Natural killer cell treated with Interleukin-12 subunit alpha and Interleukin-12 subunit beta and Interleukin-15 and Interleukin-18, amount 100 ng/mL, for 72 hours (primary cell): ENCODE measurements around the gene SCGB2B2. TPM values are rescaled to one million over a fixed set of nuclear protein-coding genes. Genes with fewer than 3 reads are reported as not detected.
"Not testable (repeated sequence)": the region's sequence is repeated elsewhere in the genome, so short reads cannot be mapped to it uniquely, and the experiment has no call there.

Experiments
- ATAC-seq, 2 donors: fragments of 150-1000 bp; cut with Tn5 transposase in 1 of 2; sonication (Bioruptor Pico), chemical (Tn5 transposase) in 1 of 2; 2 replicates each; pipeline ENCODE4 v1.10.0; 2021
- DNase-seq: peaks from one replicate; pipeline ENCODE4 v3.0.0; 2022; ENCODE audit warnings: low spot score
- H3K27ac Mint-ChIP-seq, 2 donors: 1 replicate in 1 of 2; 2 replicates in 1 of 2; pipeline ENCODE4 v1.8.0; 2022; ENCODE audit warnings: mixed read lengths in 2 of 2, mild to moderate bottlenecking in 1 of 2, moderate library complexity in 1 of 2
- H3K27me3 Mint-ChIP-seq, 2 donors: 1 replicate in 1 of 2; 2 replicates in 1 of 2; pipeline ENCODE4 v1.8.0; 2022; ENCODE audit warnings: mixed read lengths in 2 of 2
- H3K36me3 Mint-ChIP-seq: one replicate; pipeline ENCODE4 v1.8.0; 2022; ENCODE audit warnings: mixed read lengths
- H3K4me1 Mint-ChIP-seq, 2 donors: 1 replicate in 1 of 2; 2 replicates in 1 of 2; pipeline ENCODE4 v1.8.0; 2022; ENCODE audit warnings: low read depth in 2 of 2, mixed read lengths in 2 of 2, mild to moderate bottlenecking in 1 of 2
- H3K4me3 Mint-ChIP-seq: one replicate; pipeline ENCODE4 v1.8.0; 2022; ENCODE audit warnings: mixed read lengths
- H3K9me3 Mint-ChIP-seq: 2 replicates; pipeline ENCODE4 v1.8.0; 2022; ENCODE audit warnings: mixed read lengths
- total RNA-seq, 2 donors: library from RNA; stranded (reverse); gene quantifications; one replicate each; pipeline ENCODE4 v1.2.3, GENCODE V29; 2022

SCGB2B2 gene
- total RNA-seq, 2 donors from 2014 or later = 0.57 to 0.81 TPM

- H3K4me1 Mint-ChIP-seq = peaks cover 9 to 27% of the 10 kb centered on the region in 2 donors
- H3K27me3 Mint-ChIP-seq = no peaks in the 10 kb centered on the region
- H3K4me3 Mint-ChIP-seq = no peak overlapping the region
- no peaks in the 10 kb centered on the region for H3K36me3 Mint-ChIP-seq
- no peaks in the 10 kb centered on the region for H3K9me3 Mint-ChIP-seq
- peak overlapping the region in 1 of 2 donors; percentile 92 for H3K27ac Mint-ChIP-seq
- DNase-seq (no peak), ATAC-seq (no peak)
Observed at GRCh38 chr19:34666200-34666957, 10.6 kb downstream of the SCGB2B2 start.

- not testable (repeated sequence) for DNase-seq, H3K27me3 Mint-ChIP-seq, H3K36me3 Mint-ChIP-seq, H3K4me3 Mint-ChIP-seq, H3K27ac Mint-ChIP-seq, ATAC-seq, H3K9me3 Mint-ChIP-seq
- peaks cover 9 to 27% of the 10 kb centered on the region in 2 donors for H3K4me1 Mint-ChIP-seq
Observed at GRCh38 chr19:34665275-34665674, 11.7 kb downstream of the SCGB2B2 start.

- Mint-ChIP-seq H3K36me3 (no peaks in the 10 kb centered on the region), H3K4me1 (peaks cover 9 to 27% of the 10 kb centered on the region in 2 donors), H3K4me3 (no peak overlapping the region), H3K27ac (no peak overlapping the region), H3K27me3 (no peaks in the 10 kb centered on the region), H3K9me3 (no peaks in the 10 kb centered on the region)
- no peak for ATAC-seq
- no peak for DNase-seq
Observed at GRCh38 chr19:34664870-34665269, 12.1 kb downstream of the SCGB2B2 start.

- ATAC-seq = peak; percentile 14 to 33
- Mint-ChIP-seq H3K36me3 (no peaks in the 10 kb centered on the region), H3K27ac (no peak overlapping the region), H3K27me3 (peaks cover 3 to 6% of the 10 kb centered on the region in 2 donors), H3K4me3 (no peak overlapping the region), H3K4me1 (peaks cover 9 to 27% of the 10 kb centered on the region in 2 donors), H3K9me3 (no peaks in the 10 kb centered on the region)
- no peak for DNase-seq
Observed at GRCh38 chr19:34664168-34664567, 12.8 kb downstream of the SCGB2B2 start.

- no peak overlapping the region for H3K4me3 Mint-ChIP-seq
- peak in 1 of 2 donors; percentile 67 for ATAC-seq
- no peak overlapping the region for H3K27ac Mint-ChIP-seq
- DNase-seq = no peak
- peaks cover 8 to 14% of the 10 kb centered on the region in 2 donors for H3K27me3 Mint-ChIP-seq
- H3K36me3 Mint-ChIP-seq = no peaks in the 10 kb centered on the region
- no peaks in the 10 kb centered on the region for H3K9me3 Mint-ChIP-seq
- peaks cover 9 to 27% of the 10 kb centered on the region in 2 donors for H3K4me1 Mint-ChIP-seq
Observed at GRCh38 chr19:34662919-34663318, 14.0 kb downstream of the SCGB2B2 start.

GRCh38 chr19:34661357-34661756, 15.6 kb downstream of the SCGB2B2 start:
- H3K9me3 Mint-ChIP-seq = no peaks in the 10 kb centered on the region
- peaks cover 9 to 15% of the 10 kb centered on the region in 2 donors for H3K4me1 Mint-ChIP-seq
- peaks cover 15 to 26% of the 10 kb centered on the region in 2 donors for H3K27me3 Mint-ChIP-seq
- DNase-seq = no peak
- no peak overlapping the region for H3K27ac Mint-ChIP-seq
- no peak overlapping the region for H3K4me3 Mint-ChIP-seq
- H3K36me3 Mint-ChIP-seq = no peaks in the 10 kb centered on the region
- no peak for ATAC-seq

- no peaks in the 10 kb centered on the region for H3K4me1 Mint-ChIP-seq
- ATAC-seq (no peak), DNase-seq (no peak)
- H3K4me3 Mint-ChIP-seq = no peak overlapping the region
- peaks cover 9% of the 10 kb centered on the region for H3K36me3 Mint-ChIP-seq
- H3K27me3 Mint-ChIP-seq = peaks cover 45 to 63% of the 10 kb centered on the region in 2 donors
- no peak overlapping the region for H3K27ac Mint-ChIP-seq
- H3K9me3 Mint-ChIP-seq = peaks cover 5% of the 10 kb centered on the region
Observed at GRCh38 chr19:34655651-34656050, 21.3 kb downstream of the SCGB2B2 start.

- Mint-ChIP-seq H3K4me1 (no peaks in the 10 kb centered on the region), H3K9me3 (peaks cover 5% of the 10 kb centered on the region), H3K4me3 (no peak overlapping the region), H3K36me3 (peaks cover 9% of the 10 kb centered on the region), H3K27ac (no peak overlapping the region), H3K27me3 (peaks cover 48 to 64% of the 10 kb centered on the region in 2 donors)
- no peak for ATAC-seq
- DNase-seq = no peak
Observed at GRCh38 chr19:34654796-34655195, 22.2 kb downstream of the SCGB2B2 start.

GRCh38 chr19:34651747-34652146, 25.2 kb downstream of the SCGB2B2 start:
- DNase-seq (no peak), ATAC-seq (no peak)
- H3K27ac Mint-ChIP-seq = no peak overlapping the region
- H3K27me3 Mint-ChIP-seq = peaks cover 33 to 39% of the 10 kb centered on the region in 2 donors
- no peaks in the 10 kb centered on the region for H3K4me1 Mint-ChIP-seq
- no peak overlapping the region for H3K4me3 Mint-ChIP-seq
- peaks cover 5% of the 10 kb centered on the region for H3K9me3 Mint-ChIP-seq
- H3K36me3 Mint-ChIP-seq = peaks cover 9% of the 10 kb centered on the region

- Mint-ChIP-seq H3K4me1 (no peaks in the 10 kb centered on the region), H3K27me3 (peaks cover 29 to 31% of the 10 kb centered on the region in 2 donors), H3K9me3 (peaks cover 5% of the 10 kb centered on the region), H3K27ac (no peak overlapping the region), H3K36me3 (peaks cover 9% of the 10 kb centered on the region), H3K4me3 (no peak overlapping the region)
- no peak for ATAC-seq
- DNase-seq = no peak
Observed at GRCh38 chr19:34649886-34650543, 26.9 kb downstream of the SCGB2B2 start.

GRCh38 chr19:34645551-34645950, 31.4 kb downstream of the SCGB2B2 start:
- H3K4me3 Mint-ChIP-seq = no peak overlapping the region

GRCh38 chr19:34644991-34645461, 31.9 kb downstream of the SCGB2B2 start:
- Mint-ChIP-seq H3K9me3 (no peaks in the 10 kb centered on the region), H3K36me3 (no peaks in the 10 kb centered on the region), H3K27ac (no peak overlapping the region), H3K27me3 (peaks cover 0 to 6% of the 10 kb centered on the region in 2 donors), H3K4me3 (no peak overlapping the region), H3K4me1 (no peaks in the 10 kb centered on the region)
- no peak for DNase-seq
- ATAC-seq = no peak

More at GRCh38 chr19:34645551-34645950, 31.4 kb downstream of the SCGB2B2 start:
- no peaks in the 10 kb centered on the region for H3K9me3 Mint-ChIP-seq
- no peaks in the 10 kb centered on the region for H3K4me1 Mint-ChIP-seq
- ATAC-seq = no peak
- peaks cover under 1 to 7% of the 10 kb centered on the region in 2 donors for H3K27me3 Mint-ChIP-seq
- H3K27ac Mint-ChIP-seq = no peak overlapping the region
- H3K36me3 Mint-ChIP-seq = no peaks in the 10 kb centered on the region
- no peak for DNase-seq

- no peak for DNase-seq
- Mint-ChIP-seq H3K36me3 (no peaks in the 10 kb centered on the region), H3K27me3 (peaks cover 0 to 6% of the 10 kb centered on the region in 2 donors), H3K27ac (no peak overlapping the region), H3K9me3 (no peaks in the 10 kb centered on the region), H3K4me1 (peaks cover 0 to 2% of the 10 kb centered on the region in 2 donors), H3K4me3 (no peak overlapping the region)
- no peak for ATAC-seq
Observed at GRCh38 chr19:34642241-34642640, 34.7 kb downstream of the SCGB2B2 start.

GRCh38 chr19:34639491-34640085, 37.4 kb downstream of the SCGB2B2 start:
- peaks cover 0 to 2% of the 10 kb centered on the region in 2 donors for H3K4me1 Mint-ChIP-seq
- peaks cover 8% of the 10 kb centered on the region for H3K9me3 Mint-ChIP-seq
- no peak overlapping the region for H3K27ac Mint-ChIP-seq
- peaks cover 0 to 6% of the 10 kb centered on the region in 2 donors for H3K27me3 Mint-ChIP-seq
- no peak for DNase-seq
- no peaks in the 10 kb centered on the region for H3K36me3 Mint-ChIP-seq
- no peak overlapping the region for H3K4me3 Mint-ChIP-seq
- peak in 1 of 2 donors; percentile 57 for ATAC-seq
